A549 treated with GW870086 at 1 μM for 4 hours (cell line): ENCODE data around the gene FTCDNL1. TPM values are rescaled to one million over a fixed set of nuclear protein-coding genes. Genes with fewer than 3 reads are reported as not detected.

Source experiments
- total RNA-seq: library from RNA; stranded (reverse); fragments of 200-300 nt; extraction: Qiagen RNA extraction; gene quantifications from 5 replicates; pipeline ENCODE4 v1.2.3, GENCODE V29; 2022; ENCODE audit warnings: low read depth

The FTCDNL1 gene
- total RNA-seq = 2.0 to 3.4 TPM (median 2.7 TPM) in 5 replicates

GRCh38 chr2:199850718-199851500 lies at the start of gene FTCDNL1:
TSS of gene FTCDNL1 (minus strand) at chr2:199851192. CDS start at chr2:199848962, 2,230 bp downstream.

Other genes starting within 250 kb of the FTCDNL1 start
- 5.1 to 9.5 TPM (median 7.4 TPM) in 5 replicates for gene C2orf69, start 60.1 kb upstream of the FTCDNL1 start, total RNA-seq
- 7.1 to 8.3 TPM (median 7.5 TPM) in 5 replicates for gene TYW5, start 104.3 kb upstream of the FTCDNL1 start, total RNA-seq
- gene MAIP1, start 104.4 kb upstream of the FTCDNL1 start, total RNA-seq = 36.8 to 43.3 TPM (median 39.7 TPM) in 5 replicates